NCI-H1105 (cell line): ENCODE measurements around the gene TUB.
A peak's percentile ranks its signal among the peaks of the same experiment; 100 is the strongest.

ENCODE experiments used
- DNase-seq: peaks from one replicate; lab custom pipeline; 2025; lab: John Stamatoyannopoulos, UW

The TUB gene, protein sequence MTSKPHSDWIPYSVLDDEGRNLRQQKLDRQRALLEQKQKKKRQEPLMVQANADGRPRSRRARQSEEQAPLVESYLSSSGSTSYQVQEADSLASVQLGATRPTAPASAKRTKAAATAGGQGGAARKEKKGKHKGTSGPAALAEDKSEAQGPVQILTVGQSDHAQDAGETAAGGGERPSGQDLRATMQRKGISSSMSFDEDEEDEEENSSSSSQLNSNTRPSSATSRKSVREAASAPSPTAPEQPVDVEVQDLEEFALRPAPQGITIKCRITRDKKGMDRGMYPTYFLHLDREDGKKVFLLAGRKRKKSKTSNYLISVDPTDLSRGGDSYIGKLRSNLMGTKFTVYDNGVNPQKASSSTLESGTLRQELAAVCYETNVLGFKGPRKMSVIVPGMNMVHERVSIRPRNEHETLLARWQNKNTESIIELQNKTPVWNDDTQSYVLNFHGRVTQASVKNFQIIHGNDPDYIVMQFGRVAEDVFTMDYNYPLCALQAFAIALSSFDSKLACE

DNA sequence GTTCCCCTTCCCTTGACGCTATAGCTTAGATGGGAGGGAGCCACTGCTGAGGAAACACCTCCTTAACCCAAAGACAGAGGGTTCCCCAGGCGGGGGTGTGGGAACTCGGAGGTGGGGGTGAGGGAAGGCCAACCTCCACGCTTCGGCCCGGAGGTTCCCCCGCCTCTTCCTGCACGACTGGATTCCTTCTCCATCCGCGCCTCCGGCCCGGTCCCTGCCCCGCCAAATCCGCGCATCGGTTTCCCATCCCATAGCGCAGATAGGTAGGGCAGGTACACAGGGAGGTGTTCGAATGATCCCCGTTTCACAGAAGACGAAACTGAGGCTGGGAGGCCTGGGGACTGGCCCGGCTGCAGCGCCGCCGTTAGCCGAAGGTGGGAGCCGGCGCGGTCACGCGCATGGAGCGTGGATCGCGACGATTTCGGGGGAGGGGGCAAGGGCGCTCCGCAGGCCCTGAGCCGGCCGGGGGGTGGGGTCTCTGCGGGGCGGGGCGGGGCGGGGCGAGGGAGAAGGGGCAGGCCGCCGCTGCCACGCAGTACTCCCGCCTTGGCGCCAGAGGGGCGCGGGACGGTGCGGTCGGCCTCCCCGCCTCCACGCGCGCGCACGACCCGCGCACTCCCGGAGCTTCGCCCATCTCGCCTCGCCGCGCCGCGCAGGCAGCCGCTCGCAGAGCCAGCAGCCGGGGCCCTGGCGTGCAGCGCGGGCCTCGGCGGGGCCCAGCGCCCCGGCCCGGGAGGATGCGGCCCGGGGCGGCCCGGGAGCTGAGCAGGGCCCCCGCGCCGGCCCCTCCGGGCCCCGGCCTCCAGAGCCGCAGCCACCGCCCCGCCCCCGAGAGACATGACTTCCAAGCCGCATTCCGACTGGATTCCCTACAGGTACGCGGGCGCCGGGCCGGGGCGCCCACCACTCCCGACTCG lies at the start of gene TUB:
TSS of gene TUB (plus strand) at position 538 of the 917 bp plus-strand sequence. CDS start at position 838, 300 bp downstream.
- DNase-seq, result peak; percentile 45

DNA sequence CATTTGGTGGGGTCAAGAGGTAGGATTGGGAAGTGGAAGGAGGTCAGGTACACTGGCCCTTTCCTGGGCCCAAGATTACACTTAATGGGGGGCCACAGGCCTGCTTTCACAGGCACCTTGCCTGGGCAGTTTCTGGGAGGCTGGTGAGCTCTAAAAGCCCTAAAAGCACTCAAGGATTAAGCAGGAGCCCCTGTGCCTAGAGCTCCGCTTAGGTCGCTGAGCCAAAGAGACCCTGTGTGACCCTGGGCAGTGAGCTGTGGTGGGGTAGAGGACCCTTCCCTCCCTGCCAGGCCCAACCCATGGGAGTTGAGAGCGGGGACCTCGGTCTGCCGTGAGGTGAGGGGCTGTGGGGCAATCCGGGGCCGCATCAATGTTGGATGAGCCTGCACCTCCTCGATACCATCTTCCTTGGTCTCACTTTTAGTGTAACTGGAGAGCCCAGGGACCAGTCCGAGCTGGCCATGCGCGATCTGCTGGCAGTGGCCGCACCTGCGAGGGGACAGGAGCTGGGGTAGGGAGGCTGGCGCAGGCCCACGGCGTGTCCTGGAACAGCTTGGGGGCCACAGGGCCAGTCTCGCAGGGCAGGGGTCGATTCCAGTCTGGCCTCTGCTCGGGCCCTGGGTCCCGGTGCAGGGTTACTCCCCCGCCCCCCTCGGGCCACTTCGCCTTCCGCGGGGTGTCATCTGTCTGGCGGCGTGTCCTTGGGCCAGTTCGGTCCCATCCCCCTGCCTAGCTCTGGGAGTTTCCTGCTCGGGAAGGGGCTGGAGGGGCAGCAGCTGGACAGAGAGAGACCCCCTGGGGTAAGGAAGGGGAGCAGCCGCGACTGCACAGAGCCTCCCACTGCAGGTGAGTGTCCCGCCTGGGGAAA lies 49.5 kb upstream of the TUB start:
- DNase-seq, result no peak

DNA sequence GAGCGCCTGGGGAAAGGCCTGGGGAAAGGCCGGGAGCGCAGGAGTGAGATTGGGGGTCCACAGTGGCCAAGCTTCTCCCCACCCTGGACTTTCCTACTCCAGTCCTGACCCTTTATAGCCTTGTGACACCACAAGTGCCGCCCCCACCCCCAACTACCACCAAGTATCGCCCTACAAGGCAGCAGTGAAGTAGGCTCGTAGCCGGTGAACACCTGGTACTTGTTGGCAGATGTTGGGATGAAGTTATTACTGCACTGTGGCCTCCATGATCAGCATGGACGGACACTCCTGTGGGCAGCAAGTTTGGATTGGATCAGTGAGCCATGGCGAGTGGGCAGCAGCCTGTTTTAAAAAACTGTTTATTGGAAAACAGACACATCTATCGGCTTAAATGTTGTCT lies 48.9 kb upstream of the TUB start:
- no peak for DNase-seq

DNA sequence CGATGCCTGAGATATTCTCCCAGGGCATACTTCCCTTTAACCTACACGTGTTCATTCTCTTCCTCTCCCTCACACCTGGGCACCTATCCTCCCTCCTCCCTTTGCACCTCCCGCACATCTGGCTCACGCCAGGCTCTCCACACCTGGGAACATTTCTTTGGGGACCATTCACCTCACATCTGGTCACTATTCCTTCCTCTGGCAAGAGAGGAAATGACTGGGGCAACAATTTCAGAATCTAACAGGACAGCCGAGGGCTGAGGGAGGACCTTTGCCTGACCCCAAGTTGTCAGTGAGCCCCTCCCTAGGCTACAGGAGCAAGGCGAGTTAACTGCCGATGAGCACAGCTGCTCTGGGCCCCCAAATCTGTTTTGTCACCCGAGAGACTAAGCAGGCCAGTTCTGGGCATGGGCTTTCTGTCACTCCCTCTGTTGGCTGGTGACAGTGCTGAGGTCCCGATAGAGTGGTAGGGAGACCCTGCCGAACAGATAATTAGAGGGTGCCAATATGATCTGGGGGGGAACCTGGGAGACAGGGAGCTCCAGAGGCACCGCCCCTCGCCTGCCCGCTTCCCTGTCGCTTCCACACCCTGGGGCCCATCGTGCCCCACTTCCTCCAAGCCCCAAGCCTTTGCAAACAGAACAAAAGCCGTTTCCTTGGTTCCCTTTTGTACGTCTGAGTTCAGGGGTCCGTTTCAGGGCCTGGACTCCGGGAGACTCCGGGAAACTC lies 48.3 kb upstream of the TUB start:
- DNase-seq, result no peak

DNA sequence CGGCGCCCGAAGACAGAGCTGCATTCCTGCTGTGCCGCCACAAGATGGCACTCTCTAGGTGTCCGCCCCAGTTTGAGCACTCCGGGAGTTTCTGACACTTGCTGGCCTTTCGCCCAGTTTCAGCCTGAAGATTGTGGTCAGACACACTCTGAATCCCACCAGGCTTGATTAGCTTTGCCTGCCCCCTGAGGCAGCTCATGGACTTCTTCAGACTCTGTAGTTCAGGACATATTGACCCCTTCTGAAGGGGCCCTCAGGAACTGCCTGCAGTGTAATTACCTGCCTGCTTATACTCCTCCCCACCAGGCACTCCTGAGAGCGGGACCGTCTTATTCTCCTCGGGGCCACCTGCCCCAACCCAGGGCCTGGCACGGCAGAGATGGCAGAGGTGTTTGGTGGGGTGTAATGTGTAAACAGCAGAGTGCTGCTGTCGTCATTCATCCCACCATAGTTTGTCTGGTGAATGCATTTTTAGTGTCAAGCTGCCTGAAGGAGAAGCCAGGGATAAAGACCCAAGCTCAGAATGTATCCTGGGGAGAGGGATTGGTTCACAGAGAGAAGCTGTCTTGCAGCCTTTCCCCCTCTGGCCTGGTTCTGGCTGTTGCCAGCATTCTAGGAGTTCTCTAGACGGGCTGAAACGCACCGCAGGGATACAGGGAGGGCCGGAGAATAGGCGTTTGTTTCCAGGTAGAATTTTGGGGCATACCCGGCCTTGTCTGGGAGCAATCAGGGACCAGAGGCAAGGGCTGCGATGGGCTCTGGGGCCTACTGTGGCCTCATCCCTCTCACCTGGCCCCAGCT lies 47.5 kb upstream of the TUB start:
- peak; percentile 74 for DNase-seq

DNA sequence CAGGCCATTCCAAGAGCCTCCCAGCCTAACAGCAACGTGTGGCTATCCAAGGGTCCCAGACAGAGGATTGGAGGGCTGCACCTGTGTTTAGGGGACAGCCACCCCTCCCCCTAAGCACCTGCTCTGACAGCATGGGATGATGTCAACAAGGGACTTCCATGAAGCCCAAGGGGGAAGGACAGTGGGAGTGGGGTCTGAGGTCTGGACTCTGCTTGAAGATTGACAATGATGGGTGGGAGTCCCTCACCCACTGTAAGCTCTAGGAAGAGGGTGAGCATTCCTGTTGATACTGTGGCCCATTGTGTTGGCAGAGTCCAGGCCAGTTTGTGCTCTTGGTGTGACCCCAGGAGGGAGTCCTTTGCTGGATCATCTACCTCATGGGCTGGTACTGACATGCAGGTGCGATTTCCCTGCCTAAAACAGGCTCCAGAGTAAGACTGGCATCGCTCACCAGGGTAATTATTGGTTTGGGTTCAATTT lies 46.9 kb upstream of the TUB start:
- DNase-seq, result no peak

DNA sequence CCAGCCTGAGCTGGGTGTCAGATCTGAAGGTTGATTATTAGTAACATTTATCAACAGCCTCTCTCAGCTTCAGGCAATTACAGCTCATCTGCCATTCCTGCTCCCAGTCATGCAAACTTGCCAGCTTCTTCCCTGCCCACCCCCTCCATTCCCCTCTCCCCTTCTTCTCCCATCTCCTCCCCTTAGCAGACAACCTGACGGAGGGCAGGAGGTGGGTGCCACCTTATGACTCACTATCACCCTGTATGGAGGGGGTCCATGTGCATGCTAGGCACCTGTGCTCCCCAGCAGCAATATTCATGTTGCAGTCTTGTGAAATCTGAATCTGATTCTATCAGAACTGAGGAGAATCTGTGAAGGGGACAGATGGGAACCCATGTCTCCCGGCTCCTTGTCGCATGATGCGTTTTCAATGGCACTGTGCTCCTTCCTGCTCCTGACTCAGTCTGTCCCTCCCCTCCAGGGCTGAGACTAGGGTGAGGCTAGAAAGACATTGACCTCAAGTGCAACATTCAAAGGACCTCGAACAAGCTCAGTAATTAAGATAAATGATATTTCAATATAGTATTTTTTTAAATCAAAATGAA lies 46.3 kb upstream of the TUB start:
- no peak for DNase-seq

DNA sequence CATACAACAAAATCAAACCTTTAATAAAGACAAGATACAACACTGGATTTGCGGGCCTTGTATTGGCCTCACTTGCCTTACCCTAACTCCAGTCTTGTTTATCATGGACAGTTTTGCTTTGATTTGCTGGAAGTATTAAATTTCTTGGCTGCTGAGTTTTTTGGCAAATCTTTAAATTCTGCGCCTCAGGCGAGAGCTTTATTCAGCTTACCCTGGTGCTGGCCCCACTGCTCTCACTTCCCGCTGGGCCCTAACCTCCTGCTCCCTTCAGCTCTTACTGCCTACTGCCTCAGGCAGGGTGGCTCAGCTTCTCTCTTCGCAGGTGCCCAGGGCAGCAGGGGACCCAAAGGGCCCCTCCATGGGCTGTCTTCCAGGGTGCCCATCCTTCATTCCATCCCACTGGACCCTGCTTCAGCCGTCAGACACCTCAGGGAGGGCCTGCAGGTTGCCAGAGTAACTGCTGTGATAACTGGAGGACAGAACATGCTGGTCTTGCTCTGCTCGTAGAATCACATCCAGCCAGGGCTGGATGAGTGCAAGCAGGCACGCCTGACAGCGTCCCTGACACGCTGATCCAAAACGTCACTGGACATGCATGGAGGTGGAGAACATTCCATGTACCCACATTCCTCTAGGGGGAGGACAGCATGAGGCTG lies 45.7 kb upstream of the TUB start:
- no peak for DNase-seq

DNA sequence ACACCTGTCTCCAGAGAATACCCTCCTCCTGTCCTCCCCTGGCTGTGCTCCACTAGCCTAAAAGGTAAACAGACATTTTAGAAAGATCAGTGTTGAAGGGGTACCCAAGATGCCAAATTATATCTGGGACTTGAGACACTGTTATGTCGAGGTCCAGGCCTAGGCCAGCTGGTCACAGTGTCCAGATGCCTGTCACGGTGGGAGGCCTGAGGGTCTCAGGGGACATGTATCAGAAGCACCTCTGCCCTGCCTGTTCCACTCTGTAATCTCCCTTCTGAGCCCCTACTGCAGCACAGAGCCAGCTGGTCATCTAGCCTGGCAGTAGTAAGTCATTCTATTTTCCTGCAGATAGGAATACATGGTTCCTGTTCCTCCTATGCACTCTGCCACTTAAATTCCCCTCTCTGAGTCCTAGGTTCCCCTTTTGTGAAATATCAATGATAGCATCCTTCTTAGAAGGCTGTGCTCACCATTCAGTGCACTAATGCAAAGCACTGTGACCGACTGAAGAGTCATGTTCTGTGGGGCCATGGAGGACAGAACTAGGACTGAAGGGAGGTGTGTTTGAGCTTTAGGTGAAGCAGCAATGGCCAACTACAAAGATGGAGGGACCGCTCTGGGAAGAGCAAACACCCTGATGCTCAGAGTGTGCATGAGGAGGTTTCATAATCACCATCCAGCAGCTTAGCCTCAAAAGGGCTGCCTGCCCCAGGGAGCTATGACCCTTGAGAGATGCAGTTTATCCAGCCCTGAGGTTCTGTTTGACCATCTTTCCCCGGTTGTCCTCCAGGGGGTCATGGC lies 44.8 kb upstream of the TUB start:
- no peak for DNase-seq

DNA sequence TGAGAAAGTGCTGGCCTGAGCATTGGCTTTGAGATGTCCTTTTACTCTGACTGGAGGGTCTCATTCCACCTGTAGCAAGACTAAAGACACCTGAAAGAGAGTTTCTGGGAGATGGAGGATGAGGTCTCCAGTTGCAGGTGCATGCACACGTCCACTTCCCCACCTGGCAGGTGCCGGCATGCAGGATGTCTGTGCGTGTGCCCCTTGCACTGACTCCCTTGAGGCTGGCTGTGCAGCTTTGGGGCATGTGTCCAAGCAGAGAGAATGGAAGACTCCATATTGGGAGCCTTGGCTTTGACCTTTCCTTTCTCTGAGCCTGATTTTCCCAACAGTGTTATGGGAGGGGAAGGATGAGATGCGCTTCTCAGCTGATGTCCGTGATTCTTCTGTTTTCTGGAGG lies 44.0 kb upstream of the TUB start:
- DNase-seq, result no peak

DNA sequence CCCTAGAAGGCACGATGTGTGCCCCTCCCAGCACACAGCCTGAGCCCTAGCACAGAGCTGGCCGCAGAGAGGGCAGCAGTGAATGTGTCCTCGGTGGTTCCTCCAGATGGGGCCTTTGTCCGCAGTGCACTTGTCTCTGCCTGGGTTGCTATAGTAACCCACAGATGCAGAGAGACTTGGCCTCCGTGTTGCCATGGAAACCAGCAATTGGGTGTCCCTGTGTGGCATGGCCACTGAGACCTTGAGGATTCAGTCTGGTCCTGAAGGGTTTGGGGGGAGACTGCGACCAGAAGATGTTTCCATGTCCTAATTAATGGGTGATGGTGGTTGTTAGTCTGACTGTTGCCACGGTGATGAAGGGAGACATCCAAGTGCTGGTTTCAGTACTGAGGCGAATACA lies 42.6 kb upstream of the TUB start:
- DNase-seq, result peak; percentile 13

DNA sequence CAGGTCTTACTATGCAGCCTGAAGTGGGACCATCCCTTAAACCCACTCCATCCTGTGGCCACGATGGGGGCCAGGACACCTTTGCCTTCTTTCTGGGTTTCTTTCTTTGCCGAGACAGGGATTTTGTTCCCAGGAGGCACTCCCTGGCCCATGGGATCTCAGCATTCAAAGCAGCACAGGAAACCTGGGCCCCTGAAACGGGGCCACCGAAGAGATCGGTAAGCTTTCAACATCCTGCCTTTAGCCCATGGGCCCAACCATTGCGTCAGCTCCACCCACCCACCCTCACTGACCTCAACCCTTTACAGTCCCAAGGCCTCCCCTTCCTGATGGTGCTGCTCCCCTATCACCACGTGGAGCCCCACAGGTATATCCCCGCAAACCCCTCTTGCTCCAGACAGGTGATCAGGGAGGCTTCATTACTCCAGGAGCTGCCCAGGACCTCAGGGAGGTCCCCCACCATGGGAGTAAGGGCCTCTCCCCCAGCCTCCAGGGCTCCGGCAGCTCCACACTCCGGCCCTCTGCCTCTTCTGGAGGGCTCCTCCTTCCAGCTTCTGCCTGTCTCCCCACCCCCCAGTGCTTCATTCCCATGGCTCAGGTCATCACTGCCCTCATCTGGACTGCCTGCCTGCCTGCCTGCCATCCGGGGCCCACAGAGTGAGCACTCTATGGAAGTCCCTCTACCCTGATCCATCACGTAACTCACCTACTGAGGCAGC lies 42.0 kb upstream of the TUB start:
- DNase-seq, result no peak

DNA sequence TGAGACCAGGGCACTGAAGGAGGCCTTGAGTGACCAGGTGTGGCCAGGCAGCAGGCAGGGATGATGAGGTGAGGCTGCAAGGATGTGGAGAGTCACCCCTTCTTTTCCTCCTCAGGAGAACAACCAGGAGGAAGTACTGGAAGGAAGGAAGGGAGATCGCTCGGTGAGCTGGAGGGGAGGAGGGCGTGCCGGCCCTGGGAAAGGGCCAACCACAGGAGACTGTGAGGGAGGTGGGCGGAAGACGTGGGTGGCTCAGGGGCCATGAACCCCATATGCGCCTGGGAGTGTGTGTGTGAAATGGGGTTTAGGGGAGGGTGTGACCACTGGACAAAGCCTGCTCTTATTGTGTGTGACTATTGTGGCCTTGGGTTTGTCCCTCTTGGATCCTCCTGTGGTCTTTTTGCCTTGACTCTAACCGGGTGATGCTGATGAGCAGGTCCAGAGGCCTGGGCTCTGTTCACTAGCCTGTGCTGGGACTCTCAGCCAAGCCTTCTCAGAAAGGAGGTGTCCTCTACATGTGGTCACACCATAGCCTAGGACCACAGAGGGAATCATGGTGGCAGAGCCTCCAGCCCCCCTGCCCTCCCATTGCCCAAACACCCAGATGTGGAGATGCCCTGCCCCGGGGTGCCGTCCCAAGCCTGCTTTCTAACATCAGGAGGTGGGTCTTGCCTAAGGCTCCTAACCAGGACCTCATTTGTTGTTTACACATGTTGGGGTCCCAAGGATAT lies 41.3 kb upstream of the TUB start:
- DNase-seq, result no peak

DNA sequence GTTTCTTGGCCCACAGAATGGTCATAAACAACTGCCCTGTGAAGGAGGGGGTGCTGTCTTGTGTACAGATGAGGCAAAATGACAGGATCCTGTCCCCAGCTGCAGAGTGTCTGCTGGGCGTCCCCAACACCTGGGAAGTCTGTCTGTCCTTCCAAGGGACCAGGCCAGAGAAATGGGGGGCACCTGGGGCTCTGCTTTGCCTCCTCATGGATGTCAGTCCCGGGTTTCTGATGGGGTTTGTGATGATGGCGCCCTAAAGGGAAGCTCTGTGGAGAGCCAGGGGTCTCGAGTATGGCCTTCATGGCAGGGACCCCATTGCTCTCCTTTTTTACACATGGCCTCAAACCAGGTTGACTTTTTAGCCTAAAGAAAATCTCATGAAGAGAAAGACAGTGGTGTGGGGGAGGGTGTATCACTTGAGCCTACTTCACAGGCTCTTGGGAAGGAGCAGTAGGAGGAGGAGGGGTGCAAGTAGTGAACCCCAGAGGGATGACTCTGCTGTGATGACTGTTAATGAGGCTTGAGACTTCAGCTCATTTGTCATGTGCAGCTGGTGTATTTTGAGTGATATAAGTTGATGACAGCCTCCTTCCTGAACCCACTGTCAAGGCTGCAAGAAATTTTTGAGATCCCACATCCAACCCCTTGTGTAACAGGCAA lies 40.6 kb upstream of the TUB start:
- no peak for DNase-seq

DNA sequence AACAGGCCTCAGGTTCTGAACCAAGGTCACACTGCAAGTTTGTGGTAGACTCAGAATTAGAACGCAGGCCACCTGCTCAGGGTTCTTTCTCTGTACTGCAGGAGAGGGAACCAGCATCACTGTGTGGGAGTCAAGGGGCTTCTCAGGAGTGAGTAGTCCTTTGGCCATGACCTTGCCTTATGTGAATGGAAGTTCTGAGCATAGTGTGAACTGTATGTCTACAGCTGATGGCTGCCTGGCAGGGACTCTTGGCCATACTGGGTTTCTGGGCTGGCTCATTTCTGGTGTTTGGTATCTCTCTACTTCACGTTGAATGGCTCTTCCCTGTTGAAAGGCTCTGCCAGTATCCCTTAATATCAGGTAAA lies 40.1 kb upstream of the TUB start:
- no peak for DNase-seq

DNA sequence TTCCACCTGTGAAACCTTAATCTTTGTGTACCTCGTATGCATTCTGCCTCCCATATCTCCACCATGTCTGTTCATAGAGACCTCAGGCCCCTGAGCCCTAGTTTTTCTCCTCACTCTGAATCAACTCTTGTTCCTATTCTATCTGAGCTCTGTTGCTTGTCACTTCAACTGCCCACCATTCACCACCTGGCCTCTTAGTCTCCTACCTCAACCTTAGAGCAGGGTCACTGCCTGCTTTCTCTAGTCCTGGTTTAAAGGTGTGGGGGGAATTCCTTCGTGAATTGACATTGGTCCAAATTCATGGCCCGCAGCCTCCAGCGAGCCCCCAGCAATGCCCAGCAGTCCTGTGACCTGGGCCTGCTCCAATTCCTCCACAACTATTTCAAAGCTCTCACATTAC lies 39.4 kb upstream of the TUB start:
- DNase-seq, result no peak

DNA sequence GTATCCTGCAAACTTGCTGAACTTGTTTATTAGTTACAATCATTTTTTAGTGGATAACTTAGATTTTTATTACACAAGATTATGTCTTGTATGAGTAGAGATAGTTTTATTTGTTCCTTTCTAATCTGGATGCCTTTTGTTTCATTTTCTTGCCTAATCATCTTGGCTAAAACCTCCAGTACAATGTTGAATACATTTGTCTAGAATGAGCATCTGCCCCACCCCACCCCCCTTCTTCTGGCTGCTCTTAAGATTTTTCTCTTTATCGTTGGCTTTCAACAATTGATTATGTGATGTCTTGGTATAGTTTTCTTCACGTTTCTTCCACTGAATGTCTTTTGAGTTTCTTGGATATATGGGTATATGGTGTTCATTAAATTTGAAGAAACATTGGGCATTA lies 37.3 kb upstream of the TUB start:
- DNase-seq, result no peak
